T-helper 1 cell treated with Interleukin-12 subunit alpha and Interleukin-12 subunit beta and Interleukin-4 antibody, amounts not matched to agents 30 μg/mL and 1 μg/mL, for 36 hours (primary cell): ENCODE data around the gene WFS1.

ENCODE experiments used
- H3K27ac Mint-ChIP-seq: one replicate; pipeline ENCODE4 v1.8.0; 2021; ENCODE audit warnings: mild to moderate bottlenecking, mixed read lengths
- H3K27me3 Mint-ChIP-seq: one replicate; pipeline ENCODE4 v1.8.0; 2021; ENCODE audit warnings: low read depth, mixed read lengths
- H3K36me3 Mint-ChIP-seq: one replicate; pipeline ENCODE4 v1.8.0; 2021; ENCODE audit warnings: low read depth, mixed read lengths
- H3K4me1 Mint-ChIP-seq: one replicate; pipeline ENCODE4 v1.8.0; 2021; ENCODE audit warnings: low read depth, mixed read lengths
- H3K4me3 Mint-ChIP-seq: one replicate; pipeline ENCODE4 v1.8.0; 2021; ENCODE audit warnings: mild to moderate bottlenecking, moderate library complexity, mixed read lengths
- H3K9me3 Mint-ChIP-seq: one replicate; pipeline ENCODE4 v1.8.0; 2021; ENCODE audit warnings: mixed read lengths

The WFS1 gene

GRCh38 chr4:6245246-6246169 lies 24.1 kb upstream of the WFS1 start:
- no peak overlapping the region for H3K4me3 Mint-ChIP-seq
- peaks cover 58% of the 10 kb centered on the region for H3K27me3 Mint-ChIP-seq
- peaks cover 14% of the 10 kb centered on the region for H3K9me3 Mint-ChIP-seq
- peaks cover 5% of the 10 kb centered on the region for H3K4me1 Mint-ChIP-seq
- no peak overlapping the region for H3K27ac Mint-ChIP-seq
- peaks cover 6% of the 10 kb centered on the region for H3K36me3 Mint-ChIP-seq

GRCh38 chr4:6246170-6246634 lies 23.4 kb upstream of the WFS1 start:
- Mint-ChIP-seq H3K9me3 (peaks cover 14% of the 10 kb centered on the region), H3K4me1 (peaks cover 8% of the 10 kb centered on the region), H3K4me3 (no peak overlapping the region), H3K36me3 (peaks cover 6% of the 10 kb centered on the region), H3K27ac (no peak overlapping the region), H3K27me3 (peaks cover 60% of the 10 kb centered on the region)

DNA sequence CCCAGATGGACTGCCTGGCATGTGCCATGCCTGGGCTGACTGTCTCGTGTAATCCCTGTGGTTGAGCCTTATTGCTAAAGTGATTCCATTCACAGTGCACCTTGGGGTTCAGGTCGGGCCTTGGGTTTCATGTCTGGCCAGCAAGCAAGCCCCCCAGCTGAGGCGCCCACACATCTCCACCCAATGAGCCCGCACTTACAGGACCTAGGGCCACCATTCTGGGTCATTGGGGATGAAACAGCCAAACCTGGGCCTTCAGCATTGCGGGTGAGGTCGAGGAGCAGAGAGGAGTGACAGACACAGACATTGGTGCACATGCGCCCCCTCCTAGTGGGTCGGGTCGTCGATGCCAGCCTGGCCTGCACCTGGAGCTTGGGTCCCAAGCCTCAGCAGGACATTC lies 21.3 kb upstream of the WFS1 start:
- Mint-ChIP-seq H3K27me3 (peaks cover 53% of the 10 kb centered on the region), H3K4me1 (peaks cover 8% of the 10 kb centered on the region), H3K9me3 (peaks cover 14% of the 10 kb centered on the region), H3K4me3 (no peak overlapping the region), H3K36me3 (peaks cover 6% of the 10 kb centered on the region), H3K27ac (no peak overlapping the region)

DNA sequence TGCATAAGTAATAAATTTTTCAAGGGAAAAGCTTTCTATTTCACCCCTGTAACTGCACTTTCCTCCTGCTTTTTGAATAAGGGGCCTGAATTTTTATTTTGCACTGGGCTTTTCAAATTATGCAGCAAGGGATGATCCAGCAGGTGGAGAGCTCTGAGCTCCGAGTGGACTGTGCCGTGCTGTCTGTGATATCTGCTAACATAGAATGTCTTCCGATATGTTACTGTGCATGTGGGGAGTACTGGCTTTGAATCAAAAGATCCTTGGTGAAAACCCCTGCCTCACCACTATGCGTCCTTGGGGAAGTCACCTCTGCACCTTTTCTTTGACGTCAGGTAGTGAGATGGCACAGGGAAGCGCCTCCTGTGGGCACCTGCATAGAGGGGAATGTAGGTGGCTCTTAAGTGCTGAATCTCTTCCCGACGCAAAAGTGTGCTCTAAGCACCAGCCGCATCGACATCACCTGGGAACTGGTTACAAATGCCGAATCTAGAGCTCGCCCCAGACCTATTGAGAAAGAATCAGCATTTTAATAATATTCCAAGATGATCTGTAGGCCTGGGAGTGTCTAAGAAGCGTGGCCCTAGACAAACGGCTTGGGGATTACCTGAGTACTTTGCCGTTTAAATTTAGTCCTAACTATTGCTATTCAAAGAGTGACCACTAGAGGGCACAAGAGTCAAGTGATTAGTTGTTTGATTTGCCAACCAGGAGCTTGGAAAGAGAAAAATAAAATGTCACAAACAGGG lies 19.2 kb upstream of the WFS1 start:
- no peaks in the 10 kb centered on the region for H3K9me3 Mint-ChIP-seq
- no peaks in the 10 kb centered on the region for H3K36me3 Mint-ChIP-seq
- H3K27ac Mint-ChIP-seq = no peak overlapping the region
- no peak overlapping the region for H3K4me3 Mint-ChIP-seq
- peaks cover 36% of the 10 kb centered on the region for H3K27me3 Mint-ChIP-seq
- H3K4me1 Mint-ChIP-seq = peaks cover 3% of the 10 kb centered on the region

GRCh38 chr4:6250984-6251295 lies 18.7 kb upstream of the WFS1 start:
- Mint-ChIP-seq H3K27me3 (peaks cover 36% of the 10 kb centered on the region), H3K4me3 (no peak overlapping the region), H3K27ac (no peak overlapping the region), H3K9me3 (no peaks in the 10 kb centered on the region), H3K4me1 (peaks cover 3% of the 10 kb centered on the region), H3K36me3 (no peaks in the 10 kb centered on the region)

DNA sequence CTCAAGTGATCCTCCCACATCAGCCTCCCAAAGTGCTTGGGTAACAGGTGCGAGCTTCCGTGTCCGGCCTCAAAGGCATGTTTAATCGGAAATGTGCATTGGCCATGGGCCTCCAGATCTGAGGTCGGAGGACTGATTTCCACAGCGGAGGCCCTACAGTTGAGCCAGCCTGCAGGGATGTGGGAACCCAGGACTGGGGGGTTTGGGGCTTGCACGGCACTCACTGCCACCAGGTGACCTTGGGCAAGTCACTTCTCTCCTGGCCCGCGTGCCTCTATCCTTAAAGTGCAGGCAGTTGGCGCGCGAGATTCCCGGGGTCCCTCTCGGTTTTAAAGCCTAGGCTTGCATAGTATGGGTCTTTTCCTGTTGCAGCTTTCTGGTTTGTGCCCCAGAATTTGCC lies 18.3 kb upstream of the WFS1 start:
- H3K36me3 Mint-ChIP-seq = no peaks in the 10 kb centered on the region
- no peak overlapping the region for H3K27ac Mint-ChIP-seq
- H3K4me1 Mint-ChIP-seq = peaks cover 3% of the 10 kb centered on the region
- no peak overlapping the region for H3K4me3 Mint-ChIP-seq
- H3K27me3 Mint-ChIP-seq = peaks cover 33% of the 10 kb centered on the region
- no peaks in the 10 kb centered on the region for H3K9me3 Mint-ChIP-seq

GRCh38 chr4:6252051-6252450 lies 17.6 kb upstream of the WFS1 start:
- H3K4me3 Mint-ChIP-seq = no peak overlapping the region
- peaks cover 5% of the 10 kb centered on the region for H3K4me1 Mint-ChIP-seq
- H3K9me3 Mint-ChIP-seq = no peaks in the 10 kb centered on the region
- H3K27ac Mint-ChIP-seq = no peak overlapping the region
- peaks cover 33% of the 10 kb centered on the region for H3K27me3 Mint-ChIP-seq
- H3K36me3 Mint-ChIP-seq = no peaks in the 10 kb centered on the region

DNA sequence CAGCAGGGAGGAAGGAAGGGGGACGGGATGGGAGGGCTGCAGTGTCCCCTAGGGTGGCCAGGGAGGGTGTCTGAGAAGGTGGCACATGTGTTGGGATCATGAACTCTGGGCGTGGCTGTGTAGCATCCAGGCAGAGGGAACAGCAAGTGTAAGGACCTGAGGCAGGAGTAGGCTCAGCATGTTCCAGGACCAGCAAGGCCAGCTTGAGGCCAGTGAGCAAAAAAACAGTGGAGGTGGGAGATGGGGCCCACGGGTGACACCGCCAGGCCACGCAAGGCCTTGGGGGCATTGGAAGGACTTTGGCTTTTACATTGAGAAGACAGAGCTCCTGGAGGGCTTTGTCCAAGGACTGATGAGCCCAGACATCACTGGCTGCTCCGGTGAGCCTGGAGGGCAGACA lies 16.5 kb upstream of the WFS1 start:
- Mint-ChIP-seq H3K9me3 (no peaks in the 10 kb centered on the region), H3K27ac (no peak overlapping the region), H3K4me3 (no peak overlapping the region), H3K4me1 (peaks cover 13% of the 10 kb centered on the region), H3K36me3 (no peaks in the 10 kb centered on the region), H3K27me3 (peaks cover 35% of the 10 kb centered on the region)

GRCh38 chr4:6253961-6254360 lies 15.7 kb upstream of the WFS1 start:
- Mint-ChIP-seq H3K36me3 (no peaks in the 10 kb centered on the region), H3K4me3 (no peak overlapping the region), H3K9me3 (no peaks in the 10 kb centered on the region), H3K27ac (no peak overlapping the region), H3K4me1 (peaks cover 13% of the 10 kb centered on the region), H3K27me3 (peaks cover 31% of the 10 kb centered on the region)

GRCh38 chr4:6256141-6256540 lies 13.5 kb upstream of the WFS1 start:
- no peak overlapping the region for H3K4me3 Mint-ChIP-seq
- H3K27me3 Mint-ChIP-seq = peaks cover 33% of the 10 kb centered on the region
- no peaks in the 10 kb centered on the region for H3K9me3 Mint-ChIP-seq
- no peak overlapping the region for H3K27ac Mint-ChIP-seq
- no peaks in the 10 kb centered on the region for H3K36me3 Mint-ChIP-seq
- peaks cover 10% of the 10 kb centered on the region for H3K4me1 Mint-ChIP-seq

GRCh38 chr4:6257247-6258025 lies 12.2 kb upstream of the WFS1 start:
- Mint-ChIP-seq H3K27me3 (peaks cover 40% of the 10 kb centered on the region), H3K4me3 (no peak overlapping the region), H3K36me3 (no peaks in the 10 kb centered on the region), H3K9me3 (no peaks in the 10 kb centered on the region), H3K4me1 (peaks cover 10% of the 10 kb centered on the region), H3K27ac (no peak overlapping the region)

- Mint-ChIP-seq H3K4me3 (no peak overlapping the region), H3K27me3 (peaks cover 40% of the 10 kb centered on the region), H3K4me1 (peaks cover 10% of the 10 kb centered on the region), H3K27ac (no peak overlapping the region), H3K36me3 (no peaks in the 10 kb centered on the region), H3K9me3 (no peaks in the 10 kb centered on the region)
Observed at GRCh38 chr4:6258026-6258360, 11.7 kb upstream of the WFS1 start.

DNA sequence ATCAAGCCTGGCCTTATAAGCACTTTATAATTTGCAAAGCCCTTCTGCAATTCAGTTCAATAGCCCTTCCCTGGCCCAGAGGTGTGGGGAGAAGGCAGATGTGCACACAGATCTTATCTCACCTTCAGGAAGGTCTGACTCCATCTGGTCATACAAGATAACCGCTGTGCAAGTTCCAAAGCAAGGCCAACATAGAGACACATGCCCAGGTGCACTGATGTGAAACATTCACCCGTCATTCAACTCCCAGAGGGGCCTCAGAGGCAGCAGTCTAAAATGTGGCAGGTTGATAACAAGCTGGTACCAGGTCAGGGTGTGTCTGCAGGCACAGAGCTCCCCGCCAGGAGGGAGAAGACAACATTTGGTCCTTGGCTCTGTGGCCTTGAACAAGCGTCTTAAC lies 10.9 kb upstream of the WFS1 start:
- Mint-ChIP-seq H3K36me3 (no peaks in the 10 kb centered on the region), H3K27ac (no peak overlapping the region), H3K9me3 (no peaks in the 10 kb centered on the region), H3K4me1 (peaks cover 10% of the 10 kb centered on the region), H3K4me3 (no peak overlapping the region), H3K27me3 (peaks cover 40% of the 10 kb centered on the region)

- H3K9me3 Mint-ChIP-seq = no peaks in the 10 kb centered on the region
- peaks cover 11% of the 10 kb centered on the region for H3K4me1 Mint-ChIP-seq
- H3K27me3 Mint-ChIP-seq = peaks cover 40% of the 10 kb centered on the region
- H3K4me3 Mint-ChIP-seq = no peak overlapping the region
- H3K36me3 Mint-ChIP-seq = no peaks in the 10 kb centered on the region
- no peak overlapping the region for H3K27ac Mint-ChIP-seq
Observed at GRCh38 chr4:6259886-6260285, 9.8 kb upstream of the WFS1 start.
